Measurements from ENCODE around the gene ARID1B. TPM values are rescaled to one million over a fixed set of nuclear protein-coding genes. Genes with fewer than 3 reads are reported as not detected.

Gene ARID1B
- total and polyA plus RNA-seq, 2 donors (not counting 1 experiment from before 2014, with no cell fraction given): 47.2 to 280 TPM

DNA sequence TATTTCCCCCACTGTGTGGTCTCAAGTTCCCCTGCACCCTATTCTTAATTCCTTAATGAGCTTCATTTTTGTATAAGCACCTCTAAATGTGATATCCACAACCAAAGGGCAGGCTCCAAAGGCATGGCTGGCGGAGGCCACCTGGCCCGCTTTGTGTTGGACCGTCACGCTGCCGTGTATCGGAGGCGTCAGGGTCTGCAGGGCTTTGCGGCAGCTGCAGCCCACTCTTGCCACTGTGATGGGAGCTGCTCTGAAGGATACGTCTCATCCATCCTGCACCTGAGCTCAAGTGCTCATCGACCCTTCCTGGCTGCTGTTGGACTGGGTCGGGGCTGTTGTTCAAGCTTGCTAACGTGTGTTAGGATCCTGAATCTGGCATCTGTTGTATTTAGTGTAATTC is 177.6 kb downstream of the ARID1B start:
- Mint-ChIP-seq H3K4me1 (peaks cover 75% of the 10 kb centered on the region), H3K27ac (no peak overlapping the region), H3K4me3 (no peak overlapping the region), H3K27me3 (no peaks in the 10 kb centered on the region), H3K9me3 (ENCODE audit: insufficient read depth) (no peaks in the 10 kb centered on the region)
- intact Hi-C loops (cut with micrococcal nuclease): no loop called here
- no peak for DNase-seq
- Histone ChIP-seq H3K4me3 (ENCODE audit: control extremely low read depth in 1 of 5, extremely low read depth in 1 of 5, insufficient read depth in 1 of 5, low read depth in 2 of 5, low read length in 4 of 5) (no peak overlapping the region), H3K4me2 (replicated peaks; ENCODE audit: low read depth, low read length, poor library complexity, severe bottlenecking) (no peak overlapping the region), H3K9me3 (ENCODE audit: control extremely low read depth in 1 of 3, control insufficient read depth in 2 of 3, insufficient read depth in 1 of 3, low read length in 2 of 3) (no peaks in the 10 kb centered on the region), H3K79me2 (ENCODE audit: control insufficient read depth, insufficient read depth, low read length) (peaks cover 100% of the 10 kb centered on the region), H3K27me3 (replicated peaks in 1 of 4; ENCODE audit: control extremely low read depth in 1 of 4, control insufficient read depth in 3 of 4, insufficient read depth in 4 of 4, low read length in 3 of 4) (no peaks in the 10 kb centered on the region), H4K20me1 (ENCODE audit: control insufficient read depth, insufficient read depth, low read length, poor library complexity, severe bottlenecking) (peaks cover 55% of the 10 kb centered on the region), H3K9ac (ENCODE audit: low read length) (no peak overlapping the region), H3K27ac (ENCODE audit: low read length in 2 of 2) (no peak overlapping the region), H3K36me3 (replicated peaks in 1 of 2; ENCODE audit: control extremely low read depth in 1 of 2, control insufficient read depth in 1 of 2, extremely low read depth in 1 of 2, insufficient read depth in 2 of 2, low read length in 1 of 2) (peaks cover 0 to 3% of the 10 kb centered on the region in 2 experiments), H2AFZ (ENCODE audit: insufficient read depth, low read depth, low read length, poor library complexity, severe bottlenecking) (no peak overlapping the region), H3K4me1 (ENCODE audit: control insufficient read depth in 2 of 2, insufficient read depth in 2 of 2, low read length in 2 of 2) (peaks cover 38 to 53% of the 10 kb centered on the region in 2 donors)
- 98% methylated on average over 10 of the region's 12 CpGs for WGBS (ENCODE audit: insufficient coverage)
- ChIA-PET CTCF (interaction anchor here (1.0 to 1.4 kb wide), 2 partner anchors 15 to 22 kb away, joined by 4 read pairs; no protein-coding TSS in a partner anchor), POLR2A (interaction anchor here (0.6 kb wide), 1 partner anchor 127 kb away, joined by 3 read pairs; no protein-coding TSS in a partner anchor)
- ATAC-seq (ENCODE audit: low read depth): no peak
- TF ChIP-seq CTCF (IDR thresholded peaks at IDR 0.05) (no peak), EZH2 (IDR thresholded peaks at IDR 0.05; ENCODE audit: borderline replicate concordance, insufficient read depth, low read depth, low read length, poor library complexity, severe bottlenecking) (no peak)

DNA sequence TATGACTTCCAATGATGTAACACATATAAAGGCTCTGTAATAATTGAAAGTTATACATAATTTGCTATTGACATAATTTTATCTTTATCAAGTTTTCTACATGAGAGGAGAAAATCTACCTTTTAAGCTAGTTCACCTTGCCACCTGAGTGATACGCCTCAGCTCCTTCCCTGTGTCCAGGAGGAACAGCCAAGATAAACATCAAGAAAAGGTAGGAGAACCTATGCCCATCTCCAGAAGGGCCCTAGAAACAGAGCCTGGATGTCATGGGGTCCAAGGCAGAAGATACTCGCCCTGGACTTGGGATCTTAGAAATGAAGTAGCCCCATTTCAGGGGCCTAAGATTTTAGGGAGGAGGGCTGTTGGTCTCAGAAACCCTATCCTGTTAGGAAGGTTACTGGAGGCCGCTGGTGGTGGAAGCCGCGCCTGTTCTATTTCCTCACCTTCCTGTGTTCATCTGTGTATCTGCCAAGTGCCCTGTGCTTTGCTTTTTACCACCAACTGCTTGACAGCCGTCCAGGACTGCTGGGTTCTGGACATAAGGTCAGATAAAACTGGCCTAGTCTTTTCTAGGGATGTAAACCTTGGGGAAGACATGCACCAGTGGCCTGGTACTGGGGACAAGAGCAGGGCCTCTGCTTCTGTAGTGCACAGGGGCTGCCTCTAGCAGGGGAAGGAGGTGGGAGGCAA is 178.5 kb downstream of the ARID1B start:
- Histone ChIP-seq H2AFZ (ENCODE audit: insufficient read depth, low read depth, low read length, poor library complexity, severe bottlenecking) (no peak overlapping the region), H3K4me1 (ENCODE audit: control insufficient read depth in 2 of 2, insufficient read depth in 2 of 2, low read length in 2 of 2) (peaks cover 35 to 45% of the 10 kb centered on the region in 2 donors), H3K79me2 (ENCODE audit: control insufficient read depth, insufficient read depth, low read length) (peaks cover 99% of the 10 kb centered on the region), H3K27me3 (replicated peaks in 1 of 4; ENCODE audit: control extremely low read depth in 1 of 4, control insufficient read depth in 3 of 4, insufficient read depth in 4 of 4, low read length in 3 of 4) (no peaks in the 10 kb centered on the region), H3K9me3 (ENCODE audit: control extremely low read depth in 1 of 3, control insufficient read depth in 2 of 3, insufficient read depth in 1 of 3, low read length in 2 of 3) (no peaks in the 10 kb centered on the region), H4K20me1 (ENCODE audit: control insufficient read depth, insufficient read depth, low read length, poor library complexity, severe bottlenecking) (peaks cover 50% of the 10 kb centered on the region), H3K27ac (ENCODE audit: low read length in 2 of 2) (peak overlapping the region in 1 of 2 donors; percentile 23), H3K4me3 (ENCODE audit: control extremely low read depth in 1 of 5, extremely low read depth in 1 of 5, insufficient read depth in 1 of 5, low read depth in 2 of 5, low read length in 4 of 5) (no peak overlapping the region), H3K4me2 (replicated peaks; ENCODE audit: low read depth, low read length, poor library complexity, severe bottlenecking) (peak overlapping the region; percentile 2), H3K36me3 (replicated peaks in 1 of 2; ENCODE audit: control extremely low read depth in 1 of 2, control insufficient read depth in 1 of 2, extremely low read depth in 1 of 2, insufficient read depth in 2 of 2, low read length in 1 of 2) (peaks cover 0 to 3% of the 10 kb centered on the region in 2 experiments), H3K9ac (ENCODE audit: low read length) (no peak overlapping the region)
- WGBS (ENCODE audit: insufficient coverage): 49% methylated on average over 5 of the region's 6 CpGs
- DNase-seq: no peak
- Mint-ChIP-seq H3K27me3 (no peaks in the 10 kb centered on the region), H3K4me3 (no peak overlapping the region), H3K4me1 (peaks cover 70% of the 10 kb centered on the region), H3K9me3 (ENCODE audit: insufficient read depth) (no peaks in the 10 kb centered on the region), H3K27ac (no peak overlapping the region)
- ChIA-PET POLR2A (no interaction called here), CTCF (no interaction called here)
- no peak for ATAC-seq (ENCODE audit: low read depth)
- intact Hi-C loops (cut with micrococcal nuclease): no loop called here
- TF ChIP-seq EZH2 (IDR thresholded peaks at IDR 0.05; ENCODE audit: borderline replicate concordance, insufficient read depth, low read depth, low read length, poor library complexity, severe bottlenecking): no peak
- TF ChIP-seq CTCF (IDR thresholded peaks at IDR 0.05): no peak
